MCF 10A (cell line): Measurements from ENCODE around the gene LIF. TPM values are rescaled to one million over a fixed set of nuclear protein-coding genes. Genes with fewer than 3 reads are reported as not detected.
A peak's percentile ranks its signal among the peaks of the same experiment; 100 is the strongest.
"Not testable (repeated sequence)": the region's sequence is repeated elsewhere in the genome, so short reads cannot be mapped to it uniquely, and the experiment has no call there.

Experiments
- BruUV-seq: library from RNA; stranded (reverse); fragments of 400-500 nt; replicated peaks from 2 replicates; lab custom pipeline; 2021; lab: Mats Ljungman, UMichigan
- CTCF ChIA-PET: fragments of 300-600 bp; sonication (Branson Sonifier 250); formaldehyde crosslinking; extraction: SDS; loops from one replicate; lab custom pipeline; 2021; ENCODE audit warnings: antibody characterized with exemption, inconsistent platforms; lab: Yijun Ruan, JAX
- POLR2A ChIA-PET: fragments of 300-600, 350-650 bp; sonication (Branson Sonifier 250); formaldehyde crosslinking; extraction: SDS; loops from one replicate; lab custom pipeline; 2020; ENCODE audit warnings: antibody characterized with exemption, inconsistent platforms; lab: Yijun Ruan, JAX
- DNase-seq: peaks from one replicate; pipeline ENCODE4 v3.0.0-alpha.2; 2018; ENCODE audit not compliant: unreplicated experiment
- H3K27ac Mint-ChIP-seq: one replicate; pipeline ENCODE4 v1.8.0; 2022; ENCODE audit warnings: mild to moderate bottlenecking, low read depth, mixed read lengths; ENCODE audit not compliant: unreplicated experiment
- H3K27me3 Mint-ChIP-seq: one replicate; pipeline ENCODE4 v1.8.0; 2022; ENCODE audit warnings: mixed read lengths; ENCODE audit not compliant: insufficient read depth, unreplicated experiment
- H3K36me3 Mint-ChIP-seq: one replicate; pipeline ENCODE4 v1.8.0; 2022; ENCODE audit warnings: mild to moderate bottlenecking, moderate library complexity, mixed read lengths; ENCODE audit not compliant: insufficient read depth, unreplicated experiment
- H3K4me1 Mint-ChIP-seq: one replicate; pipeline ENCODE4 v1.8.0; 2022; ENCODE audit warnings: mixed read lengths; ENCODE audit not compliant: insufficient read depth, unreplicated experiment
- H3K4me3 Mint-ChIP-seq: one replicate; pipeline ENCODE4 v1.8.0; 2022; ENCODE audit warnings: mild to moderate bottlenecking, moderate library complexity, mixed read lengths; ENCODE audit not compliant: unreplicated experiment
- H3K9me3 Mint-ChIP-seq: one replicate; pipeline ENCODE4 v1.8.0; 2022; ENCODE audit warnings: mixed read lengths; ENCODE audit not compliant: unreplicated experiment
- intact Hi-C: fragments of 100-400 bp; cut with micrococcal nuclease; formaldehyde crosslinking; loops from 2 replicates; pipeline ENCODE4 v1.14.1; 2022
- total RNA-seq: library from RNA; stranded (reverse); gene quantifications from 2 replicates; pipeline ENCODE4 v1.2.3, GENCODE V29; 2022
- TF ChIP-seq, protein P1 (sequence below): fragments of 200-600 bp; IDR thresholded peaks from one replicate; pipeline ENCODE4 v1.8.0; 2022; ENCODE audit warnings: antibody characterized with exemption, mild to moderate bottlenecking; ENCODE audit not compliant: unreplicated experiment

LIF gene
- total RNA-seq, 1 experiment from 2014 or later = 19.3 TPM

DNA sequence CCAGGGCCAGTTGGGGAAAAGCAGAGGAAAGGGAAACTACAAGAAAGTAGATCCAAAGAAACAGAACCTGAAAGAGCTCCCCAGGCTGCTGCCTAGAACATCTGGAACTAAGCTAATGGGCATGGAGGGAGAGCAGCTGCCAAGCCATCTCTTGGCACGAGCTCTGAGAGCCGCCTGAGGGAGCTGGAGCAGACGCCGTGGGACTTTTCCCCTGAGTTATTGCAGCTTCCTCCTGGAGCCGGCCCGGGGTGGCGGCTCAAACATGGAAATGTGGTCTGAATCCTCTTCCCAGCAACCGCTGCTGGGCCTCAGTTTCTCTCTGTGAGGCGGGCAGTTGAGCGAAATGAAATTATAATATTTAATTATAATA lies 41.8 kb downstream of the LIF start:
- H3K36me3 Mint-ChIP-seq = no peaks in the 10 kb centered on the region
- peak overlapping the region; percentile 42 for H3K27ac Mint-ChIP-seq
- H3K9me3 Mint-ChIP-seq = peaks cover 6% of the 10 kb centered on the region
- H3K4me1 Mint-ChIP-seq = peaks cover 42% of the 10 kb centered on the region
- ChIA-PET POLR2A (interaction anchor here (0.6 to 1.8 kb wide), 14 partner anchors 8 to 600 kb away, joined by 3 to 15 read pairs (median 3); partner anchors contain the start of genes LIF and TBC1D10A), CTCF (interaction anchor here (0.5 to 1.7 kb wide), 4 partner anchors 9 to 1345 kb away, joined by 3 to 5 read pairs (median 4); no protein-coding TSS in a partner anchor)
- no peak overlapping the region for H3K4me3 Mint-ChIP-seq
- TF ChIP-seq, protein P1, sequence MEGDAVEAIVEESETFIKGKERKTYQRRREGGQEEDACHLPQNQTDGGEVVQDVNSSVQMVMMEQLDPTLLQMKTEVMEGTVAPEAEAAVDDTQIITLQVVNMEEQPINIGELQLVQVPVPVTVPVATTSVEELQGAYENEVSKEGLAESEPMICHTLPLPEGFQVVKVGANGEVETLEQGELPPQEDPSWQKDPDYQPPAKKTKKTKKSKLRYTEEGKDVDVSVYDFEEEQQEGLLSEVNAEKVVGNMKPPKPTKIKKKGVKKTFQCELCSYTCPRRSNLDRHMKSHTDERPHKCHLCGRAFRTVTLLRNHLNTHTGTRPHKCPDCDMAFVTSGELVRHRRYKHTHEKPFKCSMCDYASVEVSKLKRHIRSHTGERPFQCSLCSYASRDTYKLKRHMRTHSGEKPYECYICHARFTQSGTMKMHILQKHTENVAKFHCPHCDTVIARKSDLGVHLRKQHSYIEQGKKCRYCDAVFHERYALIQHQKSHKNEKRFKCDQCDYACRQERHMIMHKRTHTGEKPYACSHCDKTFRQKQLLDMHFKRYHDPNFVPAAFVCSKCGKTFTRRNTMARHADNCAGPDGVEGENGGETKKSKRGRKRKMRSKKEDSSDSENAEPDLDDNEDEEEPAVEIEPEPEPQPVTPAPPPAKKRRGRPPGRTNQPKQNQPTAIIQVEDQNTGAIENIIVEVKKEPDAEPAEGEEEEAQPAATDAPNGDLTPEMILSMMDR = no peak
- intact Hi-C loops = loop anchor here (1.0 to 5.0 kb wide), 2 partner anchors 8 to 223 kb away; partner anchors contain the start of gene MTFP1
- BruUV-seq = no TSS peak
- peak; percentile 89 for DNase-seq
- no peaks in the 10 kb centered on the region for H3K27me3 Mint-ChIP-seq

GRCh38 chr22:30204015-30204741 lies 42.4 kb downstream of the LIF start:
- intact Hi-C loops = no loop called here
- Mint-ChIP-seq H3K27ac (peak overlapping the region; percentile 42), H3K36me3 (no peaks in the 10 kb centered on the region), H3K4me1 (peaks cover 37% of the 10 kb centered on the region), H3K27me3 (no peaks in the 10 kb centered on the region), H3K9me3 (peaks cover 6% of the 10 kb centered on the region), H3K4me3 (no peak overlapping the region)
- ChIA-PET CTCF (interaction anchor here (0.5 to 1.7 kb wide), 5 partner anchors 8 to 1345 kb away, joined by 3 to 5 read pairs (median 4); no protein-coding TSS in a partner anchor), POLR2A (interaction anchor here (0.6 to 1.8 kb wide), 12 partner anchors 8 to 600 kb away, joined by 3 to 15 read pairs (median 3); partner anchors contain the start of genes LIF and TBC1D10A)
- BruUV-seq = no TSS peak
- no peak for DNase-seq
- TF ChIP-seq, protein P1 = no peak

GRCh38 chr22:30202531-30203006 lies 44.0 kb downstream of the LIF start:
- Mint-ChIP-seq H3K4me3 (no peak overlapping the region), H3K9me3 (peaks cover 6% of the 10 kb centered on the region), H3K36me3 (no peaks in the 10 kb centered on the region), H3K27me3 (no peaks in the 10 kb centered on the region), H3K4me1 (peaks cover 39% of the 10 kb centered on the region), H3K27ac (peak overlapping the region; percentile 31)
- no TSS peak for BruUV-seq
- intact Hi-C loops = no loop called here
- TF ChIP-seq, protein P1 = no peak
- DNase-seq = no peak
- POLR2A ChIA-PET = interaction anchor here (1.1 kb wide), 1 partner anchor 649 kb away, joined by 3 read pairs; the partner anchor contains the start of gene THOC5
- CTCF ChIA-PET = interaction anchor here (0.5 to 0.9 kb wide), 4 partner anchors 61 to 94 kb away, joined by 3 read pairs; no protein-coding TSS in a partner anchor

DNA sequence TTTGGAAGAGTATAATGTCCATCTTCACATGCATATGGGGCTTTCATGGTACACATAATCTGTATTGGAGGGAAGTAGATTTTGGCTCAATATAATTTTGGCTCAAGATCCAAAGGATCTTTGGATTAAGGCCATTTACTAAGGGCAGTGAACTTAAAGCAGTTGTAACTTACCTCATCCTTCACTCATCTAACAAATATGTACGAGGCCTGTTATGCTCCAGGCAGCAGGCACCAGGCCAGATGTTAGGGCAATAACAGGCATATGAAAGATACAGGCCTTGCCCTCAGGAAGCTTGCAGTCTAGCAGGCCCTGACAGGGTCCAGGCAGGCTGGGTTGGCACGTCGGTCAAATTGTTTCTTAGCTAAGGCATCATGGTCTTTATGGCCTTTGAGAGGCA lies 44.6 kb downstream of the LIF start:
- peaks cover 38% of the 10 kb centered on the region for H3K4me1 Mint-ChIP-seq

DNA sequence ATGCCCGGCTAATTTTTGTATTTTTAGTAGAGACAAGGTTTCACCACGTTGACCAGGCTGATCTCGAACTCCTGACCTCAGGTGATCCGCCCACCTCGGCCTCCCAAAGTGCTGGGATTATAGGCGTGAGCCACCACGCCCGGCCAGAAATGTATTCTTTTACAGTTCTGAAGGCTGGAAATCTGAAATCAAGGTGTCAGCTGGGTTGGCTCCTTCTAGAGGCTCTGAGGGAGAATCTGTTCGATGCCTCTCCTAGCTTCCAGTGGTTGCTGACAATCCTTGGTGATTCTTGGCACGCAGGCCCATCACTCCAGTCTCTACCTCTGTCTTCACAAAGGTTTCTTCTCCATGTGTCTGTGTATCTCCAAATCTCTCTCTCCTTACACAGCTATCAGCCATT lies 45.7 kb downstream of the LIF start:
- H3K9me3 Mint-ChIP-seq, intact Hi-C loops, H3K27ac Mint-ChIP-seq, DNase-seq, BruUV-seq, H3K27me3 Mint-ChIP-seq, H3K36me3 Mint-ChIP-seq, H3K4me3 Mint-ChIP-seq: not testable (repeated sequence)
- POLR2A ChIA-PET = interaction anchor here (1.2 kb wide), 1 partner anchor 11 kb away, joined by 3 read pairs; no protein-coding TSS in a partner anchor
- peaks cover 38% of the 10 kb centered on the region for H3K4me1 Mint-ChIP-seq
- CTCF ChIA-PET = interaction anchor here (0.6 kb wide), 1 partner anchor 1430 kb away, joined by 3 read pairs; no protein-coding TSS in a partner anchor

More for the DNA sequence above, 44.6 kb downstream of the LIF start:
- no peaks in the 10 kb centered on the region for H3K27me3 Mint-ChIP-seq
- H3K4me3 Mint-ChIP-seq = no peak overlapping the region
- CTCF ChIA-PET = interaction anchor here (0.8 to 0.9 kb wide), 2 partner anchors 61 to 94 kb away, joined by 3 read pairs; no protein-coding TSS in a partner anchor
- H3K27ac Mint-ChIP-seq = no peak overlapping the region
- H3K9me3 Mint-ChIP-seq = peaks cover 6% of the 10 kb centered on the region
- intact Hi-C loops = no loop called here
- TF ChIP-seq, protein P1 = no peak
- peak; percentile 62 for DNase-seq
- H3K36me3 Mint-ChIP-seq = no peaks in the 10 kb centered on the region
- POLR2A ChIA-PET = interaction anchor here (1.1 kb wide), 1 partner anchor 648 kb away, joined by 3 read pairs; the partner anchor contains the start of gene THOC5
- no TSS peak for BruUV-seq
